ENCODE measurements around the gene RAB39A.

GRCh38 chr11:107928046-107928766 lies at the start of gene RAB39A:
- no peak for TF ChIP-seq POLR2AphosphoS5 (IDR thresholded peaks at IDR 0.05)
- no peak for TF ChIP-seq CTCF (IDR thresholded peaks at IDR 0.05; ENCODE audit: poor library complexity, severe bottlenecking)
- TF ChIP-seq REST (IDR thresholded peaks at IDR 0.05; ENCODE audit: borderline replicate concordance) = peak; percentile 83
- no peak for TF ChIP-seq EZH2 (IDR thresholded peaks at IDR 0.05; ENCODE audit: borderline replicate concordance, insufficient read depth, low read length, poor library complexity, severe bottlenecking)
- TF ChIP-seq MXI1 (conservative IDR thresholded peaks at IDR 0.05; ENCODE audit: poor library complexity, severe bottlenecking) = peak; percentile 63
- peak; percentile 29 for TF ChIP-seq RAD21 (conservative IDR thresholded peaks at IDR 0.05)

All from neural cell (in vitro differentiated cells).